Measurements from ENCODE around the gene TTYH3.

The TTYH3 gene

GRCh38 chr7:2686101-2686500 lies 54.3 kb downstream of the TTYH3 start:
- ATAC-seq (ENCODE audit: low read depth) (no peak), DNase-seq (ENCODE audit: low spot score) (no peak)
- H3K4me3 ChIP-seq (ENCODE audit: severe bottlenecking) = no peak overlapping the region
- TF ChIP-seq CTCF (IDR thresholded peaks at IDR 0.05; ENCODE audit: poor library complexity, severe bottlenecking) = no peak
- H3K27me3 ChIP-seq (ENCODE audit: insufficient read depth, poor library complexity, severe bottlenecking) = peaks cover 20% of the 10 kb centered on the region
- no peaks in the 10 kb centered on the region for H3K36me3 ChIP-seq (ENCODE audit: low read depth)
- H3K9me3 ChIP-seq (ENCODE audit: severe bottlenecking) = no peaks in the 10 kb centered on the region
- H3K4me1 ChIP-seq (ENCODE audit: insufficient read depth, poor library complexity, severe bottlenecking) = no peaks in the 10 kb centered on the region
- H3K27ac ChIP-seq (ENCODE audit: poor library complexity, severe bottlenecking) = no peak overlapping the region

GRCh38 chr7:2687338-2687869 lies 55.6 kb downstream of the TTYH3 start:
- ATAC-seq (ENCODE audit: low read depth) = no peak
- Histone ChIP-seq H3K36me3 (ENCODE audit: low read depth) (no peaks in the 10 kb centered on the region), H3K9me3 (ENCODE audit: severe bottlenecking) (no peaks in the 10 kb centered on the region), H3K4me1 (ENCODE audit: insufficient read depth, poor library complexity, severe bottlenecking) (no peaks in the 10 kb centered on the region), H3K4me3 (ENCODE audit: severe bottlenecking) (no peak overlapping the region), H3K27me3 (ENCODE audit: insufficient read depth, poor library complexity, severe bottlenecking) (peaks cover 20% of the 10 kb centered on the region), H3K27ac (ENCODE audit: poor library complexity, severe bottlenecking) (no peak overlapping the region)
- no peak for DNase-seq (ENCODE audit: low spot score)
- no peak for TF ChIP-seq CTCF (IDR thresholded peaks at IDR 0.05; ENCODE audit: poor library complexity, severe bottlenecking)

- H3K27me3 ChIP-seq (ENCODE audit: insufficient read depth, poor library complexity, severe bottlenecking) = peaks cover 20% of the 10 kb centered on the region
- H3K36me3 ChIP-seq (ENCODE audit: low read depth) = no peaks in the 10 kb centered on the region
- no peaks in the 10 kb centered on the region for H3K4me1 ChIP-seq (ENCODE audit: insufficient read depth, poor library complexity, severe bottlenecking)
- H3K9me3 ChIP-seq (ENCODE audit: severe bottlenecking) = no peaks in the 10 kb centered on the region
- TF ChIP-seq CTCF (IDR thresholded peaks at IDR 0.05; ENCODE audit: poor library complexity, severe bottlenecking) = no peak
- peak within 1 kb of the TSS; percentile 16 for H3K4me3 ChIP-seq (ENCODE audit: severe bottlenecking)
- DNase-seq (ENCODE audit: low spot score) (no peak), ATAC-seq (ENCODE audit: low read depth) (peak; percentile 49)
- H3K27ac ChIP-seq (ENCODE audit: poor library complexity, severe bottlenecking) = no peak within 1 kb of the TSS
Measured at GRCh38 chr7:2687881-2688318, 56.1 kb downstream of the TTYH3 start, which contains the start of gene AMZ1. AMZ1 (plus strand) TSS chr7:2688202; CDS start chr7:2700452, 12,250 bp downstream.

GRCh38 chr7:2688409-2689342 lies 56.9 kb downstream of the TTYH3 start:
- Histone ChIP-seq H3K4me1 (ENCODE audit: insufficient read depth, poor library complexity, severe bottlenecking) (no peaks in the 10 kb centered on the region), H3K27me3 (ENCODE audit: insufficient read depth, poor library complexity, severe bottlenecking) (peaks cover 20% of the 10 kb centered on the region), H3K9me3 (ENCODE audit: severe bottlenecking) (no peaks in the 10 kb centered on the region), H3K27ac (ENCODE audit: poor library complexity, severe bottlenecking) (no peak overlapping the region), H3K4me3 (ENCODE audit: severe bottlenecking) (peak overlapping the region; percentile 16), H3K36me3 (ENCODE audit: low read depth) (no peaks in the 10 kb centered on the region)
- DNase-seq (ENCODE audit: low spot score) (no peak), ATAC-seq (ENCODE audit: low read depth) (0 out of 3 replicates have a peak, but pooled peaks have one; percentile 24)
- no peak for TF ChIP-seq CTCF (IDR thresholded peaks at IDR 0.05; ENCODE audit: poor library complexity, severe bottlenecking)
